Esophagus muscularis mucosa (tissue), 4 donors: ENCODE measurements around the gene GABRB3. TPM values are rescaled to one million over a fixed set of nuclear protein-coding genes. Genes with fewer than 3 reads are reported as not detected.

Source experiments
- DNase-seq: peaks from one replicate; pipeline ENCODE4 v3.0.0-alpha.2; 2017; ENCODE audit errors: extremely low spot score
- H3K27ac ChIP-seq, 4 donors: fragments of 200-600 bp; sonication (generic); replicated peaks in 1 of 4; 1 replicate in 3 of 4; 2 replicates in 1 of 4; pipeline ENCODE4 v1.5.1; 2016 to 2019; ENCODE audit warnings: mild to moderate bottlenecking in 1 of 4
- H3K27me3 ChIP-seq, 4 donors: fragments of 200-600 bp; sonication (generic); one replicate each; pipeline versions ENCODE4 v1.5.1 to v1.6.0; 2016 to 2019
- H3K36me3 ChIP-seq, 4 donors: fragments of 200-600 bp; sonication (generic); one replicate each; pipeline ENCODE4 v1.5.1; 2016 to 2019
- H3K4me1 ChIP-seq, 4 donors: fragments of 200-600 bp; sonication (generic); one replicate each; pipeline ENCODE4 v1.5.1; 2016 to 2019
- H3K4me3 ChIP-seq, 4 donors: fragments of 200-600 bp; sonication (generic); 1 replicate in 2 of 4; 2 replicates in 2 of 4; pipeline ENCODE4 v1.5.1; 2016 to 2019; ENCODE audit warnings: mild to moderate bottlenecking in 4 of 4, moderate library complexity in 1 of 4
- H3K9me3 ChIP-seq, 4 donors: fragments of 200-600 bp; sonication (generic); 1 replicate in 3 of 4; 2 replicates in 1 of 4; pipeline ENCODE4 v1.5.1; 2016 to 2019
- CTCF ChIP-seq, 3 experiments: fragments of 200-600 bp in 2 of 3; fragments of 450-650 bp in 1 of 3; sonication (generic) in 2 of 3; IDR thresholded peaks; one replicate each; pipeline ENCODE4 v1.5.1; 2017 to 2019; ENCODE audit warnings: antibody characterized with exemption in 3 of 3, mild to moderate bottlenecking in 2 of 3, moderate library complexity in 1 of 3
- EP300 ChIP-seq: sonication (generic); formaldehyde crosslinking; IDR thresholded peaks from one replicate; pipeline ENCODE4 v1.6.1; 2017; ENCODE audit warnings: antibody characterized with exemption
- POLR2A ChIP-seq: fragments of 450-650 bp; IDR thresholded peaks from one replicate; pipeline ENCODE4 v1.6.1; 2017; ENCODE audit warnings: antibody characterized with exemption, moderate library complexity, mild to moderate bottlenecking, low read depth
- POLR2AphosphoS5 ChIP-seq, 2 donors: sonication (generic); formaldehyde crosslinking; IDR thresholded peaks; one replicate each; pipeline ENCODE4 v1.6.1; 2017; ENCODE audit warnings: antibody characterized with exemption in 2 of 2
- WGBS: methylation state at CpG from one replicate; pipeline ENCODE4 v1.1.5; 2018; 5-methylcytosine and 5-hydroxymethylcytosine counted together
- intact Hi-C: fragments of 100-400 bp; cut with DNase I; formaldehyde crosslinking; loops from one replicate; pipeline ENCODE4 v1.15.1; 2023
- total RNA-seq, 4 donors: library from RNA; depleted of rRNA; stranded (reverse); fragments of >200 nt; gene quantifications; one replicate each; pipeline versions ENCODE4 v1.1.0 to v1.2.1, GENCODE V29; 2016

Gene GABRB3
- total RNA-seq, 4 donors from 2014 or later, result 3.0 to 7.9 (median 4.2) TPM

- 51% methylated on average over 11 of the region's 11 CpGs for WGBS
- no peaks in the 10 kb centered on the region for H3K9me3 ChIP-seq
- H3K4me1 ChIP-seq, result peaks cover 0 to 26% (median 23%) of the 10 kb centered on the region in 4 donors
- peak overlapping the region in 2 of 4 donors; percentile 4 to 45 for H3K27ac ChIP-seq
- peaks cover 0 to 4% (median 0%) of the 10 kb centered on the region in 4 donors for H3K27me3 ChIP-seq
- no peak overlapping the region for H3K4me3 ChIP-seq
- TF ChIP-seq EP300 (no peak), CTCF (IDR thresholded peaks at IDR 0.05) (no peak), POLR2AphosphoS5 (IDR thresholded peaks at IDR 0.05) (no peak), POLR2A (no peak)
- intact Hi-C loops, result no loop called here
- H3K36me3 ChIP-seq, result no peaks in the 10 kb centered on the region
- no peak for DNase-seq
These were observed 106.7 kb downstream of the GABRB3 start for GRCh38 chr15:26665957-26666791.

GRCh38 chr15:26662283-26662682, 110.6 kb downstream of the GABRB3 start:
- WGBS, result 62% methylated on average over 6 of the region's 6 CpGs
- peaks cover 0 to 19% (median 16%) of the 10 kb centered on the region in 4 donors for H3K4me1 ChIP-seq
- intact Hi-C loops, result no loop called here
- TF ChIP-seq POLR2AphosphoS5 (IDR thresholded peaks at IDR 0.05) (no peak), POLR2A (no peak), EP300 (no peak), CTCF (IDR thresholded peaks at IDR 0.05) (no peak)
- H3K4me3 ChIP-seq, result no peak overlapping the region
- DNase-seq, result no peak
- H3K27me3 ChIP-seq, result no peaks in the 10 kb centered on the region
- no peak overlapping the region for H3K27ac ChIP-seq
- H3K36me3 ChIP-seq, result no peaks in the 10 kb centered on the region
- H3K9me3 ChIP-seq, result no peaks in the 10 kb centered on the region

- no peak overlapping the region for H3K4me3 ChIP-seq
- intact Hi-C loops, result no loop called here
- H3K36me3 ChIP-seq, result no peaks in the 10 kb centered on the region
- no peaks in the 10 kb centered on the region for H3K9me3 ChIP-seq
- 70% methylated on average over 7 of the region's 7 CpGs for WGBS
- DNase-seq, result no peak
- H3K27ac ChIP-seq, result no peak overlapping the region
- TF ChIP-seq POLR2A (no peak), EP300 (no peak), CTCF (IDR thresholded peaks at IDR 0.05) (no peak), POLR2AphosphoS5 (IDR thresholded peaks at IDR 0.05) (no peak)
- H3K27me3 ChIP-seq, result no peaks in the 10 kb centered on the region
- H3K4me1 ChIP-seq, result peaks cover 0 to 14% (median 13%) of the 10 kb centered on the region in 4 donors
These were observed 111.1 kb downstream of the GABRB3 start for GRCh38 chr15:26661748-26662147.

GRCh38 chr15:26661107-26661506, 111.8 kb downstream of the GABRB3 start:
- Histone ChIP-seq H3K36me3 (no peaks in the 10 kb centered on the region), H3K27ac (no peak overlapping the region), H3K4me3 (no peak overlapping the region), H3K4me1 (peaks cover 0 to 8% (median 7%) of the 10 kb centered on the region in 4 donors), H3K27me3 (no peaks in the 10 kb centered on the region), H3K9me3 (no peaks in the 10 kb centered on the region)
- WGBS, result 88% methylated on average over 3 of the region's 3 CpGs
- DNase-seq, result no peak
- TF ChIP-seq POLR2A, result no peak
- TF ChIP-seq EP300, result no peak
- no peak for TF ChIP-seq POLR2AphosphoS5 (IDR thresholded peaks at IDR 0.05)
- no peak for TF ChIP-seq CTCF (IDR thresholded peaks at IDR 0.05)
- intact Hi-C loops, result no loop called here
